HG02571 (cell line): Measurements from ENCODE around the gene IGFBPL1.
"Not testable (repeated sequence)": the region's sequence is repeated elsewhere in the genome, so short reads cannot be mapped to it uniquely, and the experiment has no call there.

ENCODE experiments used
- ATAC-seq: cut with Tn5 transposase; IDR thresholded peaks from one replicate; pipeline ENCODE4 v1.9.1; 2021; ENCODE audit warnings: mild to moderate bottlenecking, moderate library complexity; ENCODE audit not compliant: unreplicated experiment

The IGFBPL1 gene

GRCh38 chr9:38380230-38380871 is 43.9 kb downstream of the IGFBPL1 start:
- no peak for ATAC-seq

GRCh38 chr9:38377336-38378083 is 46.7 kb downstream of the IGFBPL1 start:
- ATAC-seq, result not testable (repeated sequence)

- no peak for ATAC-seq
Measured at GRCh38 chr9:38376021-38376670, 48.1 kb downstream of the IGFBPL1 start.

- ATAC-seq, result no peak
Measured at GRCh38 chr9:38375572-38375963, 48.7 kb downstream of the IGFBPL1 start.

GRCh38 chr9:38374847-38375571 is 49.2 kb downstream of the IGFBPL1 start:
- ATAC-seq, result no peak

- no peak for ATAC-seq
Measured at GRCh38 chr9:38373679-38374078, 50.6 kb downstream of the IGFBPL1 start.

- no peak for ATAC-seq
Measured at GRCh38 chr9:38372762-38373619, 51.3 kb downstream of the IGFBPL1 start.

- ATAC-seq, result no peak
Measured at GRCh38 chr9:38371495-38371894, 52.8 kb downstream of the IGFBPL1 start.

- ATAC-seq, result no peak
Measured at GRCh38 chr9:38370176-38370575, 54.1 kb downstream of the IGFBPL1 start.

GRCh38 chr9:38368731-38369130 is 55.5 kb downstream of the IGFBPL1 start:
- ATAC-seq, result no peak

- ATAC-seq, result no peak
Measured at GRCh38 chr9:38367898-38368297, 56.4 kb downstream of the IGFBPL1 start.

- ATAC-seq, result no peak
Measured at GRCh38 chr9:38363589-38363925, 60.7 kb downstream of the IGFBPL1 start.

GRCh38 chr9:38362852-38363588 is 61.2 kb downstream of the IGFBPL1 start:
- ATAC-seq, result no peak

- ATAC-seq, result no peak
Measured at GRCh38 chr9:38361473-38361850, 62.8 kb downstream of the IGFBPL1 start.

GRCh38 chr9:38360839-38361472 is 63.3 kb downstream of the IGFBPL1 start:
- ATAC-seq, result no peak

- no peak for ATAC-seq
Measured at GRCh38 chr9:38359689-38360385, 64.4 kb downstream of the IGFBPL1 start.

GRCh38 chr9:38359297-38359653 is 65.0 kb downstream of the IGFBPL1 start:
- no peak for ATAC-seq

GRCh38 chr9:38358390-38359296 is 65.6 kb downstream of the IGFBPL1 start:
- ATAC-seq, result no peak
